ENCODE measurements around the gene BRSK1.

BRSK1 gene

GRCh38 chr19:55277494-55277893, 6.3 kb upstream of the BRSK1 start:
- intact Hi-C loops (cut with DNase I; ENCODE audit: low total_unique reads) = no loop called here
- no peaks in the 10 kb centered on the region for H3K9me3 ChIP-seq
- peaks cover 4 to 10% (median 9%) of the 10 kb centered on the region in 4 donors for H3K4me1 ChIP-seq
- no peak for DNase-seq
- no peak overlapping the region for H3K4me3 ChIP-seq
- H3K27me3 ChIP-seq = peaks cover 0 to 2% of the 10 kb centered on the region in 2 donors
- no peak overlapping the region for H3K27ac ChIP-seq
- peaks cover 13 to 53% (median 34%) of the 10 kb centered on the region in 3 donors for H3K36me3 ChIP-seq
- no peak for TF ChIP-seq CTCF (IDR thresholded peaks at IDR 0.05)

GRCh38 chr19:55278391-55279135, 5.2 kb upstream of the BRSK1 start:
- Histone ChIP-seq H3K27ac (no peak overlapping the region), H3K36me3 (peaks cover 9 to 43% (median 23%) of the 10 kb centered on the region in 3 donors), H3K4me1 (peaks cover 4 to 12% (median 9%) of the 10 kb centered on the region in 4 donors), H3K4me3 (no peak overlapping the region), H3K27me3 (peaks cover 0 to 11% of the 10 kb centered on the region in 2 donors), H3K9me3 (no peaks in the 10 kb centered on the region)
- TF ChIP-seq CTCF (IDR thresholded peaks at IDR 0.05) = no peak
- DNase-seq = no peak
- intact Hi-C loops (cut with DNase I; ENCODE audit: low total_unique reads) = no loop called here

GRCh38 chr19:55279340-55279739, 4.5 kb upstream of the BRSK1 start:
- H3K4me3 ChIP-seq = peak overlapping the region; percentile 64 to 82
- H3K4me1 ChIP-seq = peaks cover 4 to 19% (median 13%) of the 10 kb centered on the region in 4 donors
- intact Hi-C loops (cut with DNase I; ENCODE audit: low total_unique reads) = no loop called here
- DNase-seq = no peak
- peaks cover 1 to 35% (median 17%) of the 10 kb centered on the region in 3 donors for H3K36me3 ChIP-seq
- peak overlapping the region; percentile 71 for H3K27ac ChIP-seq
- no peak for TF ChIP-seq CTCF (IDR thresholded peaks at IDR 0.05)
- no peaks in the 10 kb centered on the region for H3K9me3 ChIP-seq
- H3K27me3 ChIP-seq = peaks cover 0 to 18% of the 10 kb centered on the region in 2 donors

GRCh38 chr19:55279770-55280643, 3.8 kb upstream of the BRSK1 start, which contains the start of gene HSPBP1:
TSS of gene HSPBP1 (minus strand) at chr19:55280110. CDS start at chr19:55279608, 502 bp downstream.
- Histone ChIP-seq H3K4me3 (peak within 1 kb of the TSS; percentile 64 to 82), H3K36me3 (peaks cover 0 to 28% (median 10%) of the 10 kb centered on the region in 3 donors), H3K27ac (peak within 1 kb of the TSS; percentile 71), H3K27me3 (peaks cover 0 to 25% of the 10 kb centered on the region in 2 donors), H3K9me3 (no peaks in the 10 kb centered on the region), H3K4me1 (peaks cover 4 to 25% (median 16%) of the 10 kb centered on the region in 4 donors)
- intact Hi-C loops (cut with DNase I; ENCODE audit: low total_unique reads) = no loop called here
- DNase-seq = peak; percentile 83 to 95
- TF ChIP-seq CTCF (IDR thresholded peaks at IDR 0.05) = no peak

GRCh38 chr19:55284405-55285058, 735 bp downstream of the BRSK1 start:
- Histone ChIP-seq H3K9me3 (no peaks in the 10 kb centered on the region), H3K4me3 (peak overlapping the region; percentile 54 to 55), H3K4me1 (peaks cover 0 to 21% (median 11%) of the 10 kb centered on the region in 4 donors), H3K36me3 (no peaks in the 10 kb centered on the region), H3K27ac (peak overlapping the region; percentile 71 to 74), H3K27me3 (peaks cover 0 to 31% of the 10 kb centered on the region in 2 donors)
- intact Hi-C loops (cut with DNase I; ENCODE audit: low total_unique reads) = no loop called here
- TF ChIP-seq CTCF (IDR thresholded peaks at IDR 0.05) = no peak
- no peak for DNase-seq

All from tibial artery (tissue), 4 donors.